ENCODE results near the gene ATXN3. TPM values are rescaled to one million over a fixed set of nuclear protein-coding genes. Genes with fewer than 3 reads are reported as not detected.

Gene ATXN3
- total RNA-seq, 2 donors from 2014 or later, result 45.1 to 53.5 TPM

GRCh38 chr14:92012121-92012748, 94.1 kb downstream of the ATXN3 start:
- Histone ChIP-seq H3K36me3 (peaks cover 3 to 4% of the 10 kb centered on the region in 2 donors), H3K4me1 (replicated peaks) (no peaks in the 10 kb centered on the region), H3K27ac (no peak overlapping the region), H3K4me3 (no peak overlapping the region), H3K9me3 (no peaks in the 10 kb centered on the region), H3K27me3 (replicated peaks; ENCODE audit: insufficient read depth) (no peaks in the 10 kb centered on the region)
- DNase-seq (ENCODE audit: low spot score), result no peak
- 69% methylated on average over 4 of the region's 4 CpGs for WGBS
- intact Hi-C loops (cut with DNase I), result no loop called here
- TF ChIP-seq CTCF (IDR thresholded peaks at IDR 0.05) (no peak), POLR2A (IDR thresholded peaks at IDR 0.05) (no peak), POLR2AphosphoS5 (IDR thresholded peaks at IDR 0.05) (no peak)

GRCh38 chr14:92010644-92011043, 95.7 kb downstream of the ATXN3 start:
- H3K4me3 ChIP-seq, result no peak overlapping the region
- no peak overlapping the region for H3K27ac ChIP-seq
- H3K27me3 ChIP-seq (replicated peaks; ENCODE audit: insufficient read depth), result no peaks in the 10 kb centered on the region
- no peaks in the 10 kb centered on the region for H3K4me1 ChIP-seq (replicated peaks)
- WGBS, result 96% methylated on average over 3 of the region's 3 CpGs
- TF ChIP-seq POLR2AphosphoS5 (IDR thresholded peaks at IDR 0.05), result no peak
- no peak for TF ChIP-seq POLR2A (IDR thresholded peaks at IDR 0.05)
- TF ChIP-seq CTCF (IDR thresholded peaks at IDR 0.05), result no peak
- DNase-seq (ENCODE audit: low spot score), result no peak
- peaks cover 4 to 7% of the 10 kb centered on the region in 2 donors for H3K36me3 ChIP-seq
- intact Hi-C loops (cut with DNase I), result no loop called here
- no peaks in the 10 kb centered on the region for H3K9me3 ChIP-seq

- H3K4me3 ChIP-seq, result no peak overlapping the region
- intact Hi-C loops (cut with DNase I), result no loop called here
- no peaks in the 10 kb centered on the region for H3K9me3 ChIP-seq
- H3K4me1 ChIP-seq (replicated peaks), result no peaks in the 10 kb centered on the region
- DNase-seq (ENCODE audit: low spot score), result no peak
- TF ChIP-seq POLR2A (IDR thresholded peaks at IDR 0.05) (no peak), CTCF (IDR thresholded peaks at IDR 0.05) (no peak), POLR2AphosphoS5 (IDR thresholded peaks at IDR 0.05) (no peak)
- no peak overlapping the region for H3K27ac ChIP-seq
- 40% methylated on average over 1 of the region's 1 CpG for WGBS
- no peaks in the 10 kb centered on the region for H3K27me3 ChIP-seq (replicated peaks; ENCODE audit: insufficient read depth)
- H3K36me3 ChIP-seq, result peaks cover 0 to 7% of the 10 kb centered on the region in 2 donors
Measured at GRCh38 chr14:92009604-92010003, 96.8 kb downstream of the ATXN3 start.

Other genes starting within 250 kb of the ATXN3 start
- 10 to 100 TPM; 37.2 to 75.8 TPM for gene TC2N, start 239.0 kb downstream of the ATXN3 start, total RNA-seq
- gene FBLN5, start 158.9 kb downstream of the ATXN3 start, total RNA-seq, result 100 to 1,000 TPM in 1 of 2 donors, 10 to 100 TPM in 1; 12.5 to 125 TPM
- 10 to 100 TPM; 27.1 to 42.4 TPM for gene TRIP11, start 66.5 kb downstream of the ATXN3 start, total RNA-seq
- gene NDUFB1, start 15.1 kb upstream of the ATXN3 start, total RNA-seq, result 100 to 1,000 TPM; 211 to 351 TPM
- 10 to 100 TPM; 25.4 to 74.5 TPM for gene CPSF2, start 15.4 kb upstream of the ATXN3 start, total RNA-seq
- 1 to 10 TPM in 1 of 2 donors, under 1 TPM in 1; 0.82 to 7.2 TPM for gene SLC24A4, start 216.6 kb upstream of the ATXN3 start, total RNA-seq